GM21360 (cell line): Measurements from ENCODE around the gene DNAJB6.
A peak's percentile ranks its signal among the peaks of the same experiment; 100 is the strongest.
"Not testable (repeated sequence)": the region's sequence is repeated elsewhere in the genome, so short reads cannot be mapped to it uniquely, and the experiment has no call there.

ENCODE experiments used
- ATAC-seq: cut with Tn5 transposase; IDR thresholded peaks from one replicate; pipeline ENCODE4 v1.9.1; 2021; ENCODE audit warnings: mild to moderate bottlenecking, moderate library complexity; ENCODE audit not compliant: unreplicated experiment

Gene DNAJB6

GRCh38 chr7:157320608-157320980 is 16.2 kb upstream of the DNAJB6 start:
- ATAC-seq: no peak

- no peak for ATAC-seq
These were observed 13.4 kb upstream of the DNAJB6 start for GRCh38 chr7:157323401-157323800.

DNA sequence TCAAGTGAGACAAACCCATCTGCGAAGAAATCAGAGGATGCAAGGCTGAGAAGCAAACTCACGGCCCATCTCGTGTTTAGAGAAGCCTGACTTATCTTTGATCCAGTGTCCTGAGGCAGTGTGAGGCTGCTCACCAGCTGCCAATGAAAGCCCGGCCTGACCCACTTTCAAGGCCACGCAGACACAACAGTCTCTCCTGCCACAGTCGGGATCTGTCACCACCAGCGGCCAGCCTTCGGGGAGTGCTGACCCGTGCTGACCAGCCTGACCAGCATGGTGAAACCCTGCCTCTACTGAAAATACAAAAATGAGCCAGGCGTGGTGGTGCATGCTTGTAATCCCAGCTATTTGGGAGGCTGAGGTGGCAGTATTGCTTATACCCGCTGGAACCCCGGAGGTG is 7.4 kb upstream of the DNAJB6 start:
- ATAC-seq: no peak

DNA sequence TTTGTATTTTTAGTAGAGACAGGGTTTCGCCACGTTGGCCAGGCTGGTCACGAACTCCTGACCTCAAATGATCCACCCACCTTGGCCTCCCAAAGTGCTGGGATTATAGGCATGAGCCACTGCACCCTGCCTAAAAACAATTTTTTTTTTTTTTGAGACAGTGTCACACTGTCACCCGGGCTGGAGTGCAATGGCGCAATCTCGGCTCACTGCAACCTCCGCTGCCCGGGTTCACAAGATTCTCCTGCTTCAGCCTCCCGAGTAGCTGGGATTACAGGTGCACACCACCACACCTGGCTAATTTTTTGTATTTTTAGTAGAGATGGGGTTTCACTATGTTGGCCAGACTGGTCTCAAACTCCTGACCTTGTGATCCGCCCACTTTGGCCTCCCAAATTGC is 6.2 kb upstream of the DNAJB6 start:
- ATAC-seq: not testable (repeated sequence)

- not testable (repeated sequence) for ATAC-seq
These were observed 5.8 kb upstream of the DNAJB6 start for GRCh38 chr7:157331049-157331448.

GRCh38 chr7:157335236-157335635 is 1.6 kb upstream of the DNAJB6 start:
- no peak for ATAC-seq

DNA sequence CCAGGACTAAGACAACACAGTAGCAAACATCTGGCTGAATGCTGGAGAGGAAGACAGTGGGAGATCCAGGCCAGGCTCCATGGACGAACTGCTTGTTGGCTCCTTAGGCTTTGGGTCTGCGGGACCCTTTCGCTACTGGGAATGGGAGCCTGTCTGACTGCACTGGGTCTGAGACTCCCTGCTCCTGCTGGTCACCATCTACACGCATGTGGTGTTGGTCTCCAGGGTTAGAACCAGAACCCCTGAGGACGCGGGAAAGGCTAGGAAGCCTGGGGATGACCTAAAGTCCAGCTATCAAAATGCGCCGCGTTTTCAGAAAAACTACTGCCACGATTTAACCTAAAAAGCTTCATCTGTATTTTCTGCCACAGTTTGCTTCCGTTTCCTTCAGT is 817 bp upstream of the DNAJB6 start:
- ATAC-seq: no peak

DNA sequence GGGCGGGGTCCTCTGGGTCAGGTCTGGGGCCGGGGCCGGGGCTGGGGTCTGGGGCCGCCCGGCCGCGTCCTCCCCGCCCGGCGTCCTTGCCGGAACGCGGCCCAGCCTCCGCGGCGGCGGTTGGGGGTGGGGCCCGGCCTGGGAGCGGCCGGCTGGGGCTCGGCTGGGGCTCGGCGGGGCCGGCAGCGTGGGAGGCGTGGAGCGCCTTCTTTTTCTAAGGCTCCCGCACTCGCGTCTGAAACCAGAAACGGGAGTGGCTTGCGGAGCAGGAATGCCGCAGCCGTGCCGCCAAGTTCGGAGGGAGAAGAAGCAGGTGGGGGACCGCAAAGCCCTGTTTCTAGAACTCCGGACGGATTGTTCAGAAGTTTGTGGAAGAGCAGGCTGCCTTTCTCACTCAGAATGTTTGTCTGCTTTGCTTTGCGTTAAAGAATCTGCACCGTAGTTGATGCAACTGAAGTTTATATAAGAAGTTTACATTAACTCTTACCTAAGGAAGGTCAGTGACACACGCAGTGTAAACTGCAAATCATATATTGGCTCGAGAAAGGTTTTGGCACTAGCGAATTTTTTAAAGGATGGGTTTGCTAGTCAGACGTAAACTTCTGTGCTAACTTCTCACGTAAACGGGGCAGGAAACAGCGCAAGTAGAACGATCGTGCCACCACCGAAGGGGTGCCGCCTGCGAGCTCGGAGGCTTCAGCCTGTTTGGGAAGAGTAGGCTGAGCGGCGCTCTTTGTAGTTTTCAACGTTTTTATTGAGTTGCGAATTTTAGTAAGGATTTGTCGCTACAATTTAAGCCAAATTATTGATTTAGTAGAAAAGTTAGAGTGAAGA is 729 bp downstream of the DNAJB6 start:
- peak; percentile 50 for ATAC-seq

- peak; percentile 23 for ATAC-seq
These were observed 3.2 kb downstream of the DNAJB6 start for GRCh38 chr7:157339777-157340677.

DNA sequence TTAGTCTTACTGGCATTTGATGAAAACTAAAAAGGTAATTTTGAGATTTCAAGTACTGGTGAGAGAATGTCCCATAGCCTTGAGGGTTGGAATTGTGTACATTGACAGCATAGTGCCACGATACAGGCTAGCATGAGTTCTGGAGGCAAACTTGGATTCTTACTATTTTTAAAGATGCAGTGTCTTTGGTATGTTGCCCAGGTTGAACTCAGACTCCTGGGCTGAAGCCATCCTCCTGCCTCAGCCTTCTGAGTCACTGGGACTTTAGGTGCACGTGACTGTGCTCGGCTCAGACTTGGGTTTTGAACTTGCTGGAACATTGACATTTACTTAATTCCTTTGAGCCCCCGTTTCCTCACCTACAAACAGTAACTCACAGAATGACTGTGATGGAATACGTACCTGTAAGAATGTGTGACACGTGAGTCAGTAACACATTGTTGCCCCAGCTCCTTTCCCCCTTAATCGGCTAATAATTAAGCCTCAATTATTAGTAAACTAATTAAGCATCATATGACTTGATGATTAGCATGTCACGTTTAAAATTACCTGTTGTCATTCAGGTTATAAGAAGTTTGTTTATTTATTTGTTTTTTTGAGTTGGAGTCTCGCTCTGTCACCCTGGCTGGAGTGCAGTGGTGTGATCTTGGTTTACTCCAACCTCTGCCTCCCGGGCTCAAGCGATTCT is 10.6 kb downstream of the DNAJB6 start:
- ATAC-seq: no peak

DNA sequence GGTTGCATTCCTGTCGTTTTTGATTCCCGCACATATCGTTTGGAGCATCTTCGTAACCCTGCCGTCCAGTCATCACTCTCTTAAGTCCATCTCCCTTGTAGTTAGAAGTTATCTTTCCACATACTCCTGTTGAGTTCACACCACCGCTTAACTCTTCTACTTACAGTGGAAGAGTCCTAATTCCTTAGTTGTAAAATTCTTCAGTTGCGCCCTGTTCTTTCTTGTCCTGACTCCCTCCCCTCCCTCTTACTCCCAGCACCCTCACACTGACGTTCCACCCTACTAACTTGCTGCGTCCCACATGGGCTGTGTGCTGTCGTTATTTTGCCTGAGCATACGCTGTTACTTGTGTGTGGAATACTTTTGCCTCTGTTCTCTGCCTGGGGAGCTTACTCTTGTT is 11.7 kb downstream of the DNAJB6 start:
- ATAC-seq: no peak

GRCh38 chr7:157352516-157352915 is 15.7 kb downstream of the DNAJB6 start:
- no peak for ATAC-seq

- no peak for ATAC-seq
These were observed 19.1 kb downstream of the DNAJB6 start for GRCh38 chr7:157355784-157356511.

DNA sequence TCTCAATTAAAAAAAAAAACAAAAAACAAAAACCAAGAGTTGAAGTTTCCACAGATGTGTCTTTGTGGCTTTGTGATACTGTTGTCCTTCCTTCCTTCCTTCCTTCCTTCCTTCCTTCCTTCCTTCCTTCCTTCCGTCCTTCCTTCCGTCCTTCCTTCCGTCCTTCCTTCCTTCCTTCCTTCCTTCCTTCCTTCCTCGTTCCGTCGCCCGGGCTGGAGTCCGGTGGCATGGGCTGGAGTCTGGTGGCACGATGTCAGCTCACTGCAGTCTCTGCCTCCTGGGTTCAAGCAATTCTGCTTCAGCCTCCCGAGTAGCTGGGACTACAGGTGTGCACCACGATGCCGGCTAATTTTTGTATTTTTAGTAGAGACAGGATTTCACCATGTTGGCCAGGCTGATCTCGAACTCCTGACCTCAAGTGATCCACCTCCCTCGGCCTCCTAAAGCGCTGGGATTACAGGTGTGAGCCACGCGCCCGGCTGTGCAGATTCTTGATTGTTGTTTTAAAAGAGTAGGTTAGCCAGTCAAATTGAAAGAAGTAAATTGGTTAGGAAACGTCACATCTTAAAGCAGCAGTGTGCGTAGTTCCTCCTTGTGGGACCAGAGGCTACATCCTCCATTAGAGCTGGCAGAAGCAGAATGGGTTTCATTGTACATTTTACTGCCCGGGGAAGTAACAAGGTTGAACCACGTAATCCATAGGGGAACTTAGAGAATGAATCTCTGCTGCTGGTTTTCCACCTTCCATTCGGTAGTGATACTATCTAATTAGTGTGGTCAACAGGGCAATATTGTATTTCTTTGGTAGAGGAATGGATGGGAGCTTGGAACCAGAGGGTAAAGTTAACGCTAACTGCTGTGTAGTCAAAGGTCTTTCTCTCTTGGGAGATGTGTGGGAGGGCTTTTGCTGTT is 20.6 kb downstream of the DNAJB6 start:
- ATAC-seq: peak; percentile 90

- ATAC-seq: no peak
These were observed 21.4 kb downstream of the DNAJB6 start for GRCh38 chr7:157358041-157358752.

GRCh38 chr7:157358753-157359096 is 21.9 kb downstream of the DNAJB6 start:
- ATAC-seq: no peak

GRCh38 chr7:157359581-157359980 is 22.8 kb downstream of the DNAJB6 start:
- ATAC-seq: no peak

GRCh38 chr7:157360483-157361025 is 23.8 kb downstream of the DNAJB6 start:
- ATAC-seq: no peak

GRCh38 chr7:157361537-157361936 is 24.7 kb downstream of the DNAJB6 start:
- no peak for ATAC-seq
